GM21717 (cell line): ENCODE data around the gene LLGL2.

Source experiments
- ATAC-seq: cut with Tn5 transposase; IDR thresholded peaks from one replicate; pipeline ENCODE4 v1.9.1; 2021; ENCODE audit warnings: mild to moderate bottlenecking, moderate library complexity; ENCODE audit not compliant: unreplicated experiment

Gene LLGL2

GRCh38 chr17:75490953-75491649 lies 34.4 kb upstream of the LLGL2 start:
- no peak for ATAC-seq

GRCh38 chr17:75491680-75492079 lies 33.8 kb upstream of the LLGL2 start:
- ATAC-seq, result no peak

GRCh38 chr17:75492555-75493168 lies 32.8 kb upstream of the LLGL2 start:
- ATAC-seq, result no peak

- no peak for ATAC-seq
Measured at GRCh38 chr17:75493476-75494129, 31.9 kb upstream of the LLGL2 start.

- no peak for ATAC-seq
Measured at GRCh38 chr17:75494326-75494877, 31.1 kb upstream of the LLGL2 start.

- no peak for ATAC-seq
Measured at GRCh38 chr17:75496005-75496404, 29.5 kb upstream of the LLGL2 start.

GRCh38 chr17:75498039-75498725 lies 27.3 kb upstream of the LLGL2 start:
- no peak for ATAC-seq

- no peak for ATAC-seq
Measured at GRCh38 chr17:75498726-75499213, 26.7 kb upstream of the LLGL2 start.

GRCh38 chr17:75499313-75500022 lies 26.0 kb upstream of the LLGL2 start:
- no peak for ATAC-seq

- ATAC-seq, result no peak
Measured at GRCh38 chr17:75500419-75501216, 24.9 kb upstream of the LLGL2 start.

- ATAC-seq, result no peak
Measured at GRCh38 chr17:75501378-75502071, 24.0 kb upstream of the LLGL2 start.

GRCh38 chr17:75502072-75502720 lies 23.3 kb upstream of the LLGL2 start:
- no peak for ATAC-seq

GRCh38 chr17:75502721-75503329 lies 22.7 kb upstream of the LLGL2 start:
- no peak for ATAC-seq

- ATAC-seq, result no peak
Measured at GRCh38 chr17:75503337-75503950, 22.1 kb upstream of the LLGL2 start.

- ATAC-seq, result no peak
Measured at GRCh38 chr17:75503976-75504346, 21.5 kb upstream of the LLGL2 start.

- ATAC-seq, result no peak
Measured at GRCh38 chr17:75504347-75505151, 20.9 kb upstream of the LLGL2 start.

- ATAC-seq, result no peak
Measured at GRCh38 chr17:75505152-75505409, 20.4 kb upstream of the LLGL2 start.
